Spleen (tissue), 11 donors: ENCODE results near the gene CLDN6. TPM values are rescaled to one million over a fixed set of nuclear protein-coding genes. Genes with fewer than 3 reads are reported as not detected.

Experiments
- DNase-seq: peaks from one replicate; pipeline ENCODE4 v3.0.0-alpha.2; 2020
- H3K27ac ChIP-seq, 8 donors: fragments of 200-600 bp; sonication (generic) in 7 of 8; 1 replicate in 4 of 8; 2 replicates in 4 of 8; pipeline versions ENCODE4 v1.5.0 to v1.8.0; 2016 to 2021; ENCODE audit warnings: inconsistent platforms in 4 of 8, mild to moderate bottlenecking in 4 of 8, moderate library complexity in 1 of 8
- H3K27me3 ChIP-seq, 7 donors: fragments of 200-600 bp; sonication (generic) in 6 of 7; replicated peaks in 1 of 7; 1 replicate in 4 of 7; 2 replicates in 3 of 7; pipeline versions ENCODE4 v1.5.0 to v1.8.0; 2016 to 2021; ENCODE audit warnings: inconsistent platforms in 3 of 7, mild to moderate bottlenecking in 1 of 7
- H3K36me3 ChIP-seq, 6 donors: fragments of 200-600 bp; sonication (generic) in 5 of 6; 1 replicate in 4 of 6; 2 replicates in 2 of 6; pipeline versions ENCODE4 v1.5.0 to v1.8.0; 2016 to 2021; ENCODE audit warnings: inconsistent platforms in 2 of 6
- H3K4me1 ChIP-seq, 6 donors: fragments of 200-600 bp; sonication (generic) in 5 of 6; 1 replicate in 3 of 6; 2 replicates in 3 of 6; pipeline versions ENCODE4 v1.5.0 to v1.8.0; 2016 to 2021; ENCODE audit warnings: inconsistent platforms in 3 of 6
- H3K4me3 ChIP-seq, 8 donors: fragments of 200-600 bp; sonication (generic) in 7 of 8; 1 replicate in 4 of 8; 2 replicates in 4 of 8; pipeline versions ENCODE4 v1.5.0 to v1.8.0; 2016 to 2021; ENCODE audit warnings: inconsistent platforms in 4 of 8, mild to moderate bottlenecking in 4 of 8, moderate library complexity in 2 of 8
- H3K9me3 ChIP-seq, 8 donors: fragments of 200-600 bp; sonication (generic) in 7 of 8; 1 replicate in 4 of 8; 2 replicates in 4 of 8; pipeline versions ENCODE4 v1.5.0 to v1.8.0; 2016 to 2021; ENCODE audit warnings: inconsistent platforms in 4 of 8
- POLR2A ChIP-seq, 3 donors: fragments of 450-650 bp; IDR thresholded peaks; one replicate each; pipeline ENCODE4 v1.5.1; 2017; ENCODE audit warnings: antibody characterized with exemption in 3 of 3, mild to moderate bottlenecking in 1 of 3
- POLR2AphosphoS5 ChIP-seq, 3 donors: sonication (generic); formaldehyde crosslinking; IDR thresholded peaks; one replicate each; pipeline ENCODE4 v1.5.1; 2017; ENCODE audit warnings: antibody characterized with exemption in 3 of 3
- WGBS, 5 donors: extraction: QIAGEN DNeasy Blood & Tissue Kit in 3 of 5; methylation state at CpG; one replicate each; pipeline versions ENCODE4 v1.1.5 to v1.1.7; 2013 to 2018; 5-methylcytosine and 5-hydroxymethylcytosine counted together
- intact Hi-C: fragments of 100-400 bp; cut with DNase I; formaldehyde crosslinking; loops from one replicate; pipeline ENCODE4 v1.15.0; 2023; ENCODE audit warnings: low total_unique reads
- polyA plus RNA-seq, 3 donors: library from polyadenylated mRNA; stranded (reverse); fragments of 200-250 nt; gene quantifications; one replicate each; pipeline ENCODE4 v1.2.1, GENCODE V29; 2013
- total RNA-seq, 7 donors: library from RNA; depleted of rRNA in 3 of 7; stranded (reverse); fragments of >200 nt in 3 of 7; fragmentation: NEBNext Ultra II Directional in 4 of 7; extraction: Animal tissue kit (Norgen Biotek cat#: 25700) in 4 of 7; gene quantifications; one replicate each; pipeline versions ENCODE4 v1.1.0 to v1.2.1, GENCODE V29; 2016 to 2021
- TF ChIP-seq, protein P1 (sequence below), 11 experiments: fragments of 200-600 bp in 7 of 11; fragments of 450-650 bp in 4 of 11; sonication (generic) in 4 of 11; IDR thresholded peaks in 8 of 11; conservative IDR thresholded peaks in 3 of 11; 1 replicate in 7 of 11; 2 replicates in 4 of 11; pipeline versions ENCODE4 v1.4.0 to v1.8.0; 2016 to 2021; ENCODE audit warnings: antibody characterized with exemption in 11 of 11, inconsistent platforms in 4 of 11, mild to moderate bottlenecking in 1 of 11
- donor health status: healthy with polysubstance abuse.
- donor health status: DM: no; HTN: no; CAD: no; lungs with moderate emphysema.
- donor health status: DM: no; HTN: no; CAD: no.
- donor health status: Bipolar disorder and iron deficiency.
- donor health status: healthy.
- donor health status: DM: no; HTN: no; CAD: no.
- donor health status: DM: yes; HTN: yes; CAD: no.

Gene CLDN6
- total and polyA plus RNA-seq, 10 donors: not detected

DNA sequence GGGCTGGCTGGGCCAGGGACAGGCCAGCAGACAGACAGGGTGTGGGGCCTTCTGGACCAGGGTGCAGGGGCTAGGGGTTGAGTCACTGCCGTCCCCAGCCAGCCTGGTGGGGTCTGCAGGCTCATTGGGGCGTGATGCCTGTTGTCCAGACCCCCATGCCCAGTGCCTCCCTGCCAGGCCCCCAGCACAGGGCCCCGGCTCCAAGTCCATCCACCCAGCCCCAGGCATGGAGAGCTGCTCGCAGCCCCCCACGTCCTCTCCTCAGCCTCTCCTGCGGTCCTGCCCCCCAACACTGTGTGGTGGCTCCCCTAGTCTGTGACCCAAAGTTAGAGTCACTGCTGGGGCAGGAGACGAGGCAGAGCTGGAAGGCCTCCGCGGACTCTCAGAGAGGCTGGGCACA, 30.7 kb downstream of the CLDN6 start:
- WGBS, 5 donors: 77 to 92% (median 90%) methylated on average over 7 to 9 of the region's 9 CpGs
- TF ChIP-seq POLR2A (IDR thresholded peaks at IDR 0.05) (no peak), POLR2AphosphoS5 (IDR thresholded peaks at IDR 0.05) (no peak)
- TF ChIP-seq, protein P1, sequence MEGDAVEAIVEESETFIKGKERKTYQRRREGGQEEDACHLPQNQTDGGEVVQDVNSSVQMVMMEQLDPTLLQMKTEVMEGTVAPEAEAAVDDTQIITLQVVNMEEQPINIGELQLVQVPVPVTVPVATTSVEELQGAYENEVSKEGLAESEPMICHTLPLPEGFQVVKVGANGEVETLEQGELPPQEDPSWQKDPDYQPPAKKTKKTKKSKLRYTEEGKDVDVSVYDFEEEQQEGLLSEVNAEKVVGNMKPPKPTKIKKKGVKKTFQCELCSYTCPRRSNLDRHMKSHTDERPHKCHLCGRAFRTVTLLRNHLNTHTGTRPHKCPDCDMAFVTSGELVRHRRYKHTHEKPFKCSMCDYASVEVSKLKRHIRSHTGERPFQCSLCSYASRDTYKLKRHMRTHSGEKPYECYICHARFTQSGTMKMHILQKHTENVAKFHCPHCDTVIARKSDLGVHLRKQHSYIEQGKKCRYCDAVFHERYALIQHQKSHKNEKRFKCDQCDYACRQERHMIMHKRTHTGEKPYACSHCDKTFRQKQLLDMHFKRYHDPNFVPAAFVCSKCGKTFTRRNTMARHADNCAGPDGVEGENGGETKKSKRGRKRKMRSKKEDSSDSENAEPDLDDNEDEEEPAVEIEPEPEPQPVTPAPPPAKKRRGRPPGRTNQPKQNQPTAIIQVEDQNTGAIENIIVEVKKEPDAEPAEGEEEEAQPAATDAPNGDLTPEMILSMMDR (IDR thresholded peaks at IDR 0.05 in 8 of 11, conservative IDR thresholded peaks at IDR 0.05 in 3 of 11): no peak
- intact Hi-C loops: no loop called here
- Histone ChIP-seq H3K4me3 (no peak overlapping the region), H3K9me3 (no peaks in the 10 kb centered on the region), H3K27me3 (peaks cover 0 to 53% (median 3%) of the 10 kb centered on the region in 7 donors), H3K27ac (no peak overlapping the region), H3K36me3 (no peaks in the 10 kb centered on the region), H3K4me1 (peaks cover 8 to 36% (median 16%) of the 10 kb centered on the region in 6 donors)
- DNase-seq: no peak

GRCh38 chr16:2986623-2987188, 31.3 kb downstream of the CLDN6 start:
- Histone ChIP-seq H3K27me3 (peaks cover 0 to 53% (median 3%) of the 10 kb centered on the region in 7 donors), H3K9me3 (no peaks in the 10 kb centered on the region), H3K36me3 (no peaks in the 10 kb centered on the region), H3K4me3 (no peak overlapping the region), H3K4me1 (peaks cover 8 to 39% (median 16%) of the 10 kb centered on the region in 6 donors), H3K27ac (no peak overlapping the region)
- intact Hi-C loops: no loop called here
- DNase-seq: no peak
- WGBS, 5 donors: 65 to 78% (median 75%) methylated on average over 11 to 17 of the region's 17 CpGs
- TF ChIP-seq POLR2AphosphoS5 (IDR thresholded peaks at IDR 0.05): no peak
- TF ChIP-seq POLR2A (IDR thresholded peaks at IDR 0.05): no peak
- TF ChIP-seq, protein P1 (IDR thresholded peaks at IDR 0.05 in 8 of 11, conservative IDR thresholded peaks at IDR 0.05 in 3 of 11): no peak

GRCh38 chr16:2985893-2986355, 32.1 kb downstream of the CLDN6 start:
- Histone ChIP-seq H3K4me3 (no peak overlapping the region), H3K4me1 (peaks cover 13 to 47% (median 23%) of the 10 kb centered on the region in 6 donors), H3K27ac (no peak overlapping the region), H3K27me3 (peaks cover 0 to 53% (median 3%) of the 10 kb centered on the region in 7 donors), H3K9me3 (no peaks in the 10 kb centered on the region), H3K36me3 (no peaks in the 10 kb centered on the region)
- TF ChIP-seq POLR2AphosphoS5 (IDR thresholded peaks at IDR 0.05) (no peak), POLR2A (IDR thresholded peaks at IDR 0.05) (no peak)
- TF ChIP-seq, protein P1 (IDR thresholded peaks at IDR 0.05 in 8 of 11, conservative IDR thresholded peaks at IDR 0.05 in 3 of 11): no peak
- no peak for DNase-seq
- intact Hi-C loops: no loop called here
- 75 to 82% (median 78%) methylated on average over 10 to 15 of the region's 15 CpGs for WGBS, 5 donors

DNA sequence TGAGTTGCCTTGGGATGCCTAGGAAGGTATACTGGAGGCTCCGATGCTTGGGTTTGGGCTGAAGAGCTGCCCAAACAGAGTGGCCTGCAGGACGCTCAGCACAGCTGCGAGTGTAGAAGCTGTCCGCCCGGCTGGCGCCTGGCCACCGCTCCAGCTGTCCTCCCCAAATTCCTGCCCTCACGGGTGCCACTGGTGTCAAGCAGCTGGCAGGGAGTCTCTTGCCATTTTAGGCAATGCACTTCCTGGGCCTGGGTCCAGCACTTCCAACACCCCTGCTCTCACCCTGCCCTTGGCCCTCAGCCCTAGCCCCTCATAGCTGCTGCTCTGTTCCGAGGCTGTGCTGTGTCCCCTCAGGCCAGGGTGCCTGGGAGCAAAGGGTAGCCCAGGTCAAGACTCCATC, 32.5 kb downstream of the CLDN6 start:
- Histone ChIP-seq H3K4me3 (no peak overlapping the region), H3K27ac (no peak overlapping the region), H3K9me3 (no peaks in the 10 kb centered on the region), H3K4me1 (peaks cover 16 to 51% (median 27%) of the 10 kb centered on the region in 6 donors), H3K27me3 (peaks cover 0 to 48% (median 3%) of the 10 kb centered on the region in 7 donors), H3K36me3 (no peaks in the 10 kb centered on the region)
- intact Hi-C loops: no loop called here
- 79 to 88% (median 81%) methylated on average over 6 to 9 of the region's 9 CpGs for WGBS, 5 donors
- no peak for DNase-seq
- TF ChIP-seq POLR2A (IDR thresholded peaks at IDR 0.05) (no peak), POLR2AphosphoS5 (IDR thresholded peaks at IDR 0.05) (peak; percentile 45 to 72 (median 53))
